BLaER1 (cell line): ENCODE measurements around the gene PRAMEF14.
"Not testable (repeated sequence)": the region's sequence is repeated elsewhere in the genome, so short reads cannot be mapped to it uniquely, and the experiment has no call there.

Experiments used
- H3K27ac ChIP-seq: shearing (Covaris generic); formaldehyde crosslinking; 2 replicates; pipeline ENCODE4 v1.8.1; 2022
- H3K27me3 ChIP-seq: shearing (Covaris generic); formaldehyde crosslinking; 2 replicates; pipeline ENCODE4 v1.8.1; 2022
- H3K36me3 ChIP-seq: shearing (Covaris generic); formaldehyde crosslinking; 2 replicates; pipeline ENCODE4 v1.8.1; 2022
- H3K4me1 ChIP-seq: shearing (Covaris generic); formaldehyde crosslinking; 2 replicates; pipeline ENCODE4 v1.8.1; 2022
- H3K4me2 ChIP-seq: shearing (Covaris generic); formaldehyde crosslinking; 2 replicates; pipeline ENCODE4 v1.8.1; 2022
- H3K4me3 ChIP-seq: shearing (Covaris generic); formaldehyde crosslinking; 2 replicates; pipeline ENCODE4 v1.8.1; 2022
- H3K9ac ChIP-seq: shearing (Covaris generic); formaldehyde crosslinking; 2 replicates; pipeline ENCODE4 v1.8.1; 2022
- H3K9me3 ChIP-seq: shearing (Covaris generic); formaldehyde crosslinking; 2 replicates; pipeline ENCODE4 v1.8.1; 2022
- H4K20me1 ChIP-seq: shearing (Covaris generic); formaldehyde crosslinking; 2 replicates; pipeline ENCODE4 v1.8.1; 2022

The PRAMEF14 gene

DNA sequence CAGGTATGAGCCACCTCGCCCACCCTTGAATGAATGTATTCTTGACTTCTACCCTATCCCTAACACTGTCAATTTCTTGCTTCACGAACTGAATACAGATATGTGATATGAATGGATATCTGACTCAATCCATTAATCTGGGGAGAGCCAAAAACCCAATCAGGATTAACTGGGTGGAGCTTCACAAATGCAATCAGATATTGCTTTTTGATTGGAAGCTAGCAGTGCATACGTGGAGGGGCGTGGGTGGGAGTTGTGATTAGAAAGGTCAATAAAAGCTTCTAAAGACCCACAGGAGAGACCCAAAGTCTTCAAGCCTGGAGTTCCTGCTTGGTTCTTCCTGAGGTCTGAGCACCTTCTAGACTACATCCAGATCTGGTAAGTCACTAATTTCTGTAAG lies 31.7 kb downstream of the PRAMEF14 start, which contains the start of gene PRAMEF15:
Gene PRAMEF15, plus strand, starts transcription at position 301 of the 400 bp plus-strand sequence. CDS start 2,827 bp downstream, outside the sequence.
- H3K27ac ChIP-seq, H3K9ac ChIP-seq, H3K27me3 ChIP-seq, H3K4me3 ChIP-seq, H3K36me3 ChIP-seq, H3K4me2 ChIP-seq, H3K4me1 ChIP-seq, H3K9me3 ChIP-seq, H4K20me1 ChIP-seq: not testable (repeated sequence)

DNA sequence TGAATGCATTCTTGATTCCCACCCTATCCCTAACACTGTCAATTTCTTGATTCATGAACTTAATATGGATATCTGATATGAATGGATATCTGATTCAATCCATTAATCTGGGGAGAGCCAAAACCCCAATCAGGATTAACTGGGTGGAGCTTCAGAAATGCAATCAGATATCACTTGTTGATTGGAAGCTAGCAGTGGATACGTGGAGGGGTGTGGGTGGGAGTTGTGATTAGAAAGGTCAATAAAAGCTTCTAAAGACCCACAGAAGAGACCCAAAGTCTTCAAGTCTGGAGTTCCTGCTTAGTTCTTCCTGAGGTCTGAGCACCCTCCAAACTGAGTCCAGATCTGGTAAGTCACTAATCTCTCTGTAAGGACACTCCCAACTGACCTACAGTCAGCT lies 43.7 kb downstream of the PRAMEF14 start, which contains the start of gene PRAMEF33:
Gene PRAMEF33, plus strand, starts transcription at position 301 of the 400 bp plus-strand sequence. CDS start 2,416 bp downstream, outside the sequence.
- H3K9me3 ChIP-seq, H3K9ac ChIP-seq, H3K27ac ChIP-seq, H3K4me3 ChIP-seq, H3K36me3 ChIP-seq, H3K27me3 ChIP-seq, H4K20me1 ChIP-seq, H3K4me1 ChIP-seq, H3K4me2 ChIP-seq: not testable (repeated sequence)

DNA sequence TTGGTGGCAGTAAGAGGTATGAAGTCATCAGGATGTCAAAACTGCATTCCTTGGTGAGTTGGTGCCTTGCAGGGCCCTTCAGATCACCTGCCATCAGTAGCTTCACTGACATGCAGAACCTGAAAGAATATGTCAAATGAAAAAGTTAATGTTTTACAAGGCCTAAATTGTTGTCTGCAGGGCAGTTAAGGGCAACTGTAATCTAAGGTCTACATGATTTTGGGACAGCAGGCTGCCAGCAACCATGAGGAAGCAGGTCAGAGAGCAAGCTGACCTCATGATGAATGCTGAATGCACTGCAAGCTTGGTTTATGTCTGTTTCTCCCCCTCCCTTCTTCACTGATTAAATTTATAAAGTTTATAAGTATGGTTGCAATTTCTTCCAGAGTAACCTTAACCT lies 44.7 kb downstream of the PRAMEF14 start:
- not testable (repeated sequence) for H3K4me2 ChIP-seq, H3K27me3 ChIP-seq, H4K20me1 ChIP-seq, H3K9me3 ChIP-seq, H3K4me3 ChIP-seq, H3K36me3 ChIP-seq, H3K4me1 ChIP-seq, H3K27ac ChIP-seq, H3K9ac ChIP-seq

DNA sequence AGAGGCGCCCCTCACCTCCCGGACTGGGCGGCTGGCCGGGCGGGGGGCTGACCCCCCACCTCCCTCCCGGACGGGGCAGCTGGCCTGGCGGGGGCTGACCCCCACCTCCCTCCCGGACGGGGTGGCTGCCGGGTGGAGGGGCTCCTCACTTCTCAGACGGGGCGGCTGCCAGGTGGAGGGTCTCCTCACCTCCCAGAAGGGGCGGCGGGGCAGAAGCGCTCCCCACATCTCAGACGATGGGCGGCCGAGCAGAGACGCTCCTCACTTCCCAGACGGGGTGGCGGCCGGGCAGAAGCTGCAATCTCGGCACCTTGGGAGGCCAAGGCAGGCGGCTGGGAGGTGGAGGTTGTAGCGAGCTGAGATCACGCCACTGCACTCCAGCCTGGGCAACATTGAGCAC lies 48.2 kb downstream of the PRAMEF14 start:
- not testable (repeated sequence) for H3K4me1 ChIP-seq, H3K9ac ChIP-seq

DNA sequence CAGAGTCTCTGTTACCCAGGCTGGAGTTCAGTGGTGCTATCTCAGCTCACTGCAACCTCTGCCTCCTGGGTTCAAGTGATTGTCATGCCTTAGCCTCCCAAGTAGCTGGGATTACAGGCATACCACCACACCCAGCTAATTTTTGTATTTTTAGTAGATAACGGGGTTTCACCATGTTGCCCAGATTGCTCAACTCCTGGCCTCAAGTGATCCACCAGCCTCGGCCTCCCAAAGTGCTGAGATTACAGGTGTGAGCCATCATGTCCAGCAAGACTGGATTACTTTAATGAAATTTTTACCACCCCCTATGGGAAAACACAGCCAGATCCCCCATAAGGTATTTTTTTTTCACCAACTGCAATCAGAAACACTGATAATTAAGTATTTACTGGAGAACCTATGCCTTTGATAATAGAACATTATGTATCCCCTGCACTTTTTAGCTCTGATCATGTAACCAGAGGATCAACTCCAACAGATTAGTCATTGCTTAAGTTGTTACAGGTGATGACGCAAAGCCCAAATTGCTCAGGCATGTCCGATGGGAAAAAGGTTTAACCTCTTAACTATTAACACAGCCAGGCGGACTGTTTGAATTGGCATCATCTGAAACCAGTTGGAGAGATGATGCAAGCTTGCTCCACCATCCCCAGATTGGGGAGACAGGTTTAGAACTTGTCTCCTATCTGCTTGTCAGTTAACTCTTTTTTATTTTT lies 49.6 kb downstream of the PRAMEF14 start:
- not testable (repeated sequence) for H3K9me3 ChIP-seq, H3K4me3 ChIP-seq, H3K36me3 ChIP-seq, H4K20me1 ChIP-seq, H3K9ac ChIP-seq, H3K4me1 ChIP-seq, H3K4me2 ChIP-seq, H3K27me3 ChIP-seq, H3K27ac ChIP-seq

More for the DNA sequence above, 48.2 kb downstream of the PRAMEF14 start:
- not testable (repeated sequence) for H3K4me2 ChIP-seq, H3K4me3 ChIP-seq, H3K36me3 ChIP-seq, H4K20me1 ChIP-seq, H3K9me3 ChIP-seq, H3K27me3 ChIP-seq, H3K27ac ChIP-seq
